T1000 (cell line): Measurements from ENCODE around the gene TRAF5.

Experiments used
- DNase-seq: peaks from one replicate; lab custom pipeline; 2025; ENCODE audit warnings: mixed read lengths; lab: John Stamatoyannopoulos, UW

TRAF5 gene

GRCh38 chr1:211328084-211328694 lies 1.6 kb downstream of the TRAF5 start:
- DNase-seq, result no peak

- no peak for DNase-seq
Measured at GRCh38 chr1:211328866-211329475, 2.3 kb downstream of the TRAF5 start.

- DNase-seq, result no peak
Measured at GRCh38 chr1:211329764-211330201, 3.1 kb downstream of the TRAF5 start.

GRCh38 chr1:211330282-211330936 lies 3.8 kb downstream of the TRAF5 start:
- DNase-seq, result no peak

- no peak for DNase-seq
Measured at GRCh38 chr1:211331011-211331709, 4.5 kb downstream of the TRAF5 start.

- no peak for DNase-seq
Measured at GRCh38 chr1:211332036-211332616, 5.5 kb downstream of the TRAF5 start.

GRCh38 chr1:211332830-211333229 lies 6.2 kb downstream of the TRAF5 start:
- DNase-seq, result no peak

- DNase-seq, result no peak
Measured at GRCh38 chr1:211333906-211334305, 7.3 kb downstream of the TRAF5 start.

- DNase-seq, result no peak
Measured at GRCh38 chr1:211334986-211335385, 8.4 kb downstream of the TRAF5 start.

- DNase-seq, result no peak
Measured at GRCh38 chr1:211335522-211336157, 9.0 kb downstream of the TRAF5 start.

GRCh38 chr1:211336161-211336560 lies 9.5 kb downstream of the TRAF5 start:
- no peak for DNase-seq

- no peak for DNase-seq
Measured at GRCh38 chr1:211336775-211337174, 10.1 kb downstream of the TRAF5 start.

GRCh38 chr1:211337430-211338223 lies 11.0 kb downstream of the TRAF5 start:
- no peak for DNase-seq

- DNase-seq, result no peak
Measured at GRCh38 chr1:211338224-211338620, 11.6 kb downstream of the TRAF5 start.

- no peak for DNase-seq
Measured at GRCh38 chr1:211339631-211340041, 13.0 kb downstream of the TRAF5 start.

GRCh38 chr1:211340622-211341507 lies 14.2 kb downstream of the TRAF5 start:
- no peak for DNase-seq

GRCh38 chr1:211341999-211342398 lies 15.4 kb downstream of the TRAF5 start:
- no peak for DNase-seq

- DNase-seq, result no peak
Measured at GRCh38 chr1:211343607-211344006, 17.0 kb downstream of the TRAF5 start.

GRCh38 chr1:211344152-211344618 lies 17.6 kb downstream of the TRAF5 start:
- DNase-seq, result no peak

- DNase-seq, result no peak
Measured at GRCh38 chr1:211345719-211346118, 19.1 kb downstream of the TRAF5 start.
